ENCODE results near the gene TWNK. TPM values are rescaled to one million over a fixed set of nuclear protein-coding genes. Genes with fewer than 3 reads are reported as not detected.

TWNK gene
- total RNA-seq, 1 donor, result 3.9 TPM

- DNase-seq (ENCODE audit: low read depth), result peak; percentile 32
- H3K4me3 ChIP-seq (ENCODE audit: low read depth, low read length), result peak overlapping the region; percentile 91
- TF ChIP-seq CTCF (IDR thresholded peaks at IDR 0.05; ENCODE audit: insufficient read depth, low read depth, low read length), result no peak
Observed at GRCh38 chr10:101000127-101000914, 13.0 kb downstream of the TWNK start.

- H3K4me3 ChIP-seq (ENCODE audit: low read depth, low read length), result peak overlapping the region; percentile 91
- no peak for TF ChIP-seq CTCF (IDR thresholded peaks at IDR 0.05; ENCODE audit: insufficient read depth, low read depth, low read length)
Observed at GRCh38 chr10:101000915-101001658, 13.7 kb downstream of the TWNK start.

GRCh38 chr10:101001659-101002035 is 14.3 kb downstream of the TWNK start:
- H3K4me3 ChIP-seq (ENCODE audit: low read depth, low read length), result peak overlapping the region; percentile 91
- DNase-seq (ENCODE audit: low read depth), result no peak
- no peak for TF ChIP-seq CTCF (IDR thresholded peaks at IDR 0.05; ENCODE audit: insufficient read depth, low read depth, low read length)

More at GRCh38 chr10:101000915-101001658, 13.7 kb downstream of the TWNK start:
- DNase-seq (ENCODE audit: low read depth), result peak; percentile 94

GRCh38 chr10:101002456-101002855 is 15.1 kb downstream of the TWNK start:
- no peak for DNase-seq (ENCODE audit: low read depth)
- TF ChIP-seq CTCF (IDR thresholded peaks at IDR 0.05; ENCODE audit: insufficient read depth, low read depth, low read length), result no peak
- H3K4me3 ChIP-seq (ENCODE audit: low read depth, low read length), result no peak overlapping the region

GRCh38 chr10:101003639-101004206 is 16.4 kb downstream of the TWNK start:
- H3K4me3 ChIP-seq (ENCODE audit: low read depth, low read length), result no peak overlapping the region
- DNase-seq (ENCODE audit: low read depth), result no peak
- no peak for TF ChIP-seq CTCF (IDR thresholded peaks at IDR 0.05; ENCODE audit: insufficient read depth, low read depth, low read length)

- DNase-seq (ENCODE audit: low read depth), result no peak
- no peak for TF ChIP-seq CTCF (IDR thresholded peaks at IDR 0.05; ENCODE audit: insufficient read depth, low read depth, low read length)
- no peak overlapping the region for H3K4me3 ChIP-seq (ENCODE audit: low read depth, low read length)
Observed at GRCh38 chr10:101005361-101005760, 18.0 kb downstream of the TWNK start.
